Measurements from ENCODE around the gene NDNF.
A peak's percentile ranks its signal among the peaks of the same experiment; 100 is the strongest.

Gene NDNF

GRCh38 chr4:121072224-121073003 lies at the start of gene NDNF:
NDNF (minus strand) TSS chr4:121072535; CDS start chr4:121045837, 26,698 bp downstream.
- peak; percentile 26 to 67 (median 45) for DNase-seq

GRCh38 chr4:121119715-121120114 lies 47.4 kb upstream of the NDNF start:
- no peak for DNase-seq

GRCh38 chr4:121118344-121118743 lies 46.0 kb upstream of the NDNF start:
- no peak for DNase-seq

- no peak for DNase-seq
Observed at GRCh38 chr4:121114756-121115155, 42.4 kb upstream of the NDNF start.

- DNase-seq: peak in 1 of 3 donors; percentile 35
Observed at GRCh38 chr4:121112530-121112929, 40.2 kb upstream of the NDNF start.

GRCh38 chr4:121108557-121108956 lies 36.2 kb upstream of the NDNF start:
- DNase-seq: no peak

GRCh38 chr4:121107507-121107906 lies 35.2 kb upstream of the NDNF start:
- DNase-seq: no peak

- no peak for DNase-seq
Observed at GRCh38 chr4:121100093-121100775, 27.9 kb upstream of the NDNF start.

- no peak for DNase-seq
Observed at GRCh38 chr4:121098266-121098665, 25.9 kb upstream of the NDNF start.

GRCh38 chr4:121096629-121097028 lies 24.3 kb upstream of the NDNF start:
- DNase-seq: peak; percentile 34 to 79 (median 62)

- DNase-seq: no peak
Observed at GRCh38 chr4:121096191-121096590, 23.9 kb upstream of the NDNF start.

- no peak for DNase-seq
Observed at GRCh38 chr4:121094297-121094966, 22.1 kb upstream of the NDNF start.

GRCh38 chr4:121093261-121093660 lies 20.9 kb upstream of the NDNF start:
- peak in 2 of 3 donors; percentile 28 to 48 for DNase-seq

- DNase-seq: no peak
Observed at GRCh38 chr4:121091941-121092340, 19.6 kb upstream of the NDNF start.

- no peak for DNase-seq
Observed at GRCh38 chr4:121088867-121089266, 16.5 kb upstream of the NDNF start.

GRCh38 chr4:121079376-121079775 lies 7.0 kb upstream of the NDNF start:
- DNase-seq: no peak

GRCh38 chr4:121077496-121077895 lies 5.2 kb upstream of the NDNF start:
- no peak for DNase-seq

- no peak for DNase-seq
Observed at GRCh38 chr4:121076416-121076815, 4.1 kb upstream of the NDNF start.

GRCh38 chr4:121073672-121074381 lies 1.5 kb upstream of the NDNF start:
- no peak for DNase-seq

- no peak for DNase-seq
Observed at GRCh38 chr4:121073004-121073435, 685 bp upstream of the NDNF start.

GRCh38 chr4:121071640-121072223 lies 603 bp downstream of the NDNF start:
- DNase-seq: no peak

Measured in suppressor macrophage treated with lipopolysaccharide for 1 hour (primary cell).